Activated T-helper 1 cell treated with anti-CD3 and anti-CD28 coated beads, Interleukin-12 subunit alpha, Interleukin-12 subunit beta, Interleukin-2, Interleukin-4 antibody, amounts not matched to agents 30 ng/mL and 10 ng/mL and 1 ng/mL, durations not matched to agents 14 hours and 24 hours and 36 hours (primary cell): Measurements from ENCODE around the gene JMJD1C. TPM values are rescaled to one million over a fixed set of nuclear protein-coding genes. Genes with fewer than 3 reads are reported as not detected.
A peak's percentile ranks its signal among the peaks of the same experiment; 100 is the strongest.

Source experiments
- DNase-seq: peaks from one replicate; pipeline ENCODE4 v3.0.0; 2021; ENCODE audit warnings: low spot score
- H3K27ac Mint-ChIP-seq: one replicate; pipeline ENCODE4 v1.8.0; 2021; ENCODE audit warnings: mild to moderate bottlenecking, mixed read lengths
- H3K27me3 Mint-ChIP-seq: one replicate; pipeline ENCODE4 v1.8.0; 2022; ENCODE audit warnings: mild to moderate bottlenecking, moderate library complexity, mixed read lengths; ENCODE audit not compliant: insufficient read depth
- H3K36me3 Mint-ChIP-seq: one replicate; pipeline ENCODE4 v1.8.0; 2021; ENCODE audit warnings: low read depth, mixed read lengths
- H3K4me1 Mint-ChIP-seq: one replicate; pipeline ENCODE4 v1.8.0; 2021; ENCODE audit warnings: low read depth, mixed read lengths
- H3K4me3 Mint-ChIP-seq: one replicate; pipeline ENCODE4 v1.8.0; 2021; ENCODE audit warnings: mild to moderate bottlenecking, moderate library complexity, mixed read lengths
- H3K9me3 Mint-ChIP-seq: one replicate; pipeline ENCODE4 v1.8.0; 2021; ENCODE audit warnings: mixed read lengths
- intact Hi-C: fragments of 100-400 bp; cut with micrococcal nuclease; formaldehyde crosslinking; loops from one replicate; pipeline ENCODE4 v1.15.1; 2024
- total RNA-seq: library from RNA; stranded (reverse); gene quantifications from 2 replicates; pipeline ENCODE4 v1.2.3, GENCODE V29; 2022

JMJD1C gene
- total RNA-seq, 1 donor from 2014 or later, result 48.0 TPM

- Mint-ChIP-seq H3K4me3 (no peak overlapping the region), H3K36me3 (peaks cover 60% of the 10 kb centered on the region), H3K9me3 (no peaks in the 10 kb centered on the region), H3K27me3 (no peaks in the 10 kb centered on the region), H3K27ac (no peak overlapping the region), H3K4me1 (peaks cover 64% of the 10 kb centered on the region)
- no peak for DNase-seq
- intact Hi-C loops, result loop anchor here (2.0 to 10.0 kb wide), 2 partner anchors 345 to 1181 kb away; partner anchors contain the start of gene REEP3
Observed at GRCh38 chr10:63175534-63175933, 290.2 kb downstream of the JMJD1C start.

- intact Hi-C loops, result loop anchor here (1.0 to 10.0 kb wide), 11 partner anchors 34 to 1179 kb away; partner anchors contain the start of genes JMJD1C, NRBF2 and REEP3
- DNase-seq, result no peak
- Mint-ChIP-seq H3K36me3 (peaks cover 69% of the 10 kb centered on the region), H3K27ac (peak overlapping the region; percentile 86), H3K4me3 (peak overlapping the region; percentile 61), H3K9me3 (no peaks in the 10 kb centered on the region), H3K27me3 (no peaks in the 10 kb centered on the region), H3K4me1 (peaks cover 78% of the 10 kb centered on the region)
Observed at GRCh38 chr10:63173468-63174232, 292.1 kb downstream of the JMJD1C start.

- H3K27ac Mint-ChIP-seq, result no peak overlapping the region
- H3K27me3 Mint-ChIP-seq, result no peaks in the 10 kb centered on the region
- no peaks in the 10 kb centered on the region for H3K9me3 Mint-ChIP-seq
- no peak for DNase-seq
- H3K36me3 Mint-ChIP-seq, result peaks cover 64% of the 10 kb centered on the region
- intact Hi-C loops, result loop anchor here (2.0 to 10.0 kb wide), 5 partner anchors 39 to 1177 kb away; partner anchors contain the start of genes JMJD1C and NRBF2
- peak overlapping the region; percentile 53 for H3K4me3 Mint-ChIP-seq
- peaks cover 80% of the 10 kb centered on the region for H3K4me1 Mint-ChIP-seq
Observed at GRCh38 chr10:63171926-63172325, 293.9 kb downstream of the JMJD1C start.

GRCh38 chr10:63171255-63171855 lies 294.4 kb downstream of the JMJD1C start:
- Mint-ChIP-seq H3K4me3 (peak overlapping the region; percentile 53), H3K27me3 (no peaks in the 10 kb centered on the region), H3K4me1 (peaks cover 78% of the 10 kb centered on the region), H3K36me3 (peaks cover 60% of the 10 kb centered on the region), H3K9me3 (no peaks in the 10 kb centered on the region), H3K27ac (no peak overlapping the region)
- DNase-seq, result no peak
- intact Hi-C loops, result loop anchor here (5.0 to 10.0 kb wide), 4 partner anchors 56 to 1177 kb away; partner anchors contain the start of gene JMJD1C

- intact Hi-C loops, result loop anchor here (2.0 to 10.0 kb wide), 6 partner anchors 58 to 1175 kb away; partner anchors contain the start of gene JMJD1C
- Mint-ChIP-seq H3K27ac (no peak overlapping the region), H3K4me1 (peaks cover 69% of the 10 kb centered on the region), H3K36me3 (peaks cover 59% of the 10 kb centered on the region), H3K27me3 (no peaks in the 10 kb centered on the region), H3K9me3 (no peaks in the 10 kb centered on the region), H3K4me3 (no peak overlapping the region)
- DNase-seq, result no peak
Observed at GRCh38 chr10:63169624-63170023, 296.2 kb downstream of the JMJD1C start.

GRCh38 chr10:63168821-63169462 lies 296.8 kb downstream of the JMJD1C start:
- Mint-ChIP-seq H3K4me3 (no peak overlapping the region), H3K9me3 (no peaks in the 10 kb centered on the region), H3K27ac (peak overlapping the region; percentile 44), H3K27me3 (no peaks in the 10 kb centered on the region), H3K36me3 (peaks cover 54% of the 10 kb centered on the region), H3K4me1 (peaks cover 63% of the 10 kb centered on the region)
- intact Hi-C loops, result loop anchor here (2.0 to 5.0 kb wide), 2 partner anchors 268 to 354 kb away; no protein-coding TSS in a partner anchor
- DNase-seq, result no peak

GRCh38 chr10:63166742-63167258 lies 299.0 kb downstream of the JMJD1C start:
- peak; percentile 17 for DNase-seq
- intact Hi-C loops, result loop anchor here (1.0 to 5.0 kb wide), 5 partner anchors 271 to 652 kb away; no protein-coding TSS in a partner anchor
- Mint-ChIP-seq H3K9me3 (no peaks in the 10 kb centered on the region), H3K36me3 (peaks cover 38% of the 10 kb centered on the region), H3K4me1 (peaks cover 41% of the 10 kb centered on the region), H3K27me3 (no peaks in the 10 kb centered on the region), H3K4me3 (no peak overlapping the region), H3K27ac (no peak overlapping the region)

GRCh38 chr10:63165249-63165648 lies 300.5 kb downstream of the JMJD1C start:
- H3K4me1 Mint-ChIP-seq, result peaks cover 26% of the 10 kb centered on the region
- H3K27me3 Mint-ChIP-seq, result no peaks in the 10 kb centered on the region
- H3K27ac Mint-ChIP-seq, result no peak overlapping the region
- no peak for DNase-seq
- H3K36me3 Mint-ChIP-seq, result peaks cover 28% of the 10 kb centered on the region
- no peaks in the 10 kb centered on the region for H3K9me3 Mint-ChIP-seq
- no peak overlapping the region for H3K4me3 Mint-ChIP-seq
- intact Hi-C loops, result loop anchor here (5.0 kb wide), 1 partner anchor 272 kb away; no protein-coding TSS in a partner anchor

GRCh38 chr10:63164166-63164623 lies 301.6 kb downstream of the JMJD1C start:
- Mint-ChIP-seq H3K27me3 (no peaks in the 10 kb centered on the region), H3K4me3 (no peak overlapping the region), H3K9me3 (no peaks in the 10 kb centered on the region), H3K36me3 (peaks cover 20% of the 10 kb centered on the region), H3K4me1 (peaks cover 19% of the 10 kb centered on the region), H3K27ac (no peak overlapping the region)
- intact Hi-C loops, result no loop called here
- no peak for DNase-seq

GRCh38 chr10:63161592-63161991 lies 304.2 kb downstream of the JMJD1C start:
- Mint-ChIP-seq H3K27ac (no peak overlapping the region), H3K27me3 (no peaks in the 10 kb centered on the region), H3K36me3 (peaks cover 7% of the 10 kb centered on the region), H3K4me1 (peaks cover 19% of the 10 kb centered on the region), H3K4me3 (no peak overlapping the region), H3K9me3 (no peaks in the 10 kb centered on the region)
- intact Hi-C loops, result no loop called here
- no peak for DNase-seq

- Mint-ChIP-seq H3K4me1 (peaks cover 24% of the 10 kb centered on the region), H3K36me3 (peaks cover 20% of the 10 kb centered on the region), H3K27me3 (no peaks in the 10 kb centered on the region), H3K9me3 (no peaks in the 10 kb centered on the region), H3K4me3 (no peak overlapping the region), H3K27ac (no peak overlapping the region)
- peak; percentile 29 for DNase-seq
- intact Hi-C loops, result loop anchor here (1.0 to 5.0 kb wide), 11 partner anchors 25 to 896 kb away; partner anchors contain the start of gene NRBF2
Observed at GRCh38 chr10:63157845-63158624, 307.7 kb downstream of the JMJD1C start.

GRCh38 chr10:63156236-63156635 lies 309.5 kb downstream of the JMJD1C start:
- H3K27me3 Mint-ChIP-seq, result no peaks in the 10 kb centered on the region
- peaks cover 26% of the 10 kb centered on the region for H3K36me3 Mint-ChIP-seq
- intact Hi-C loops, result loop anchor here (5.0 kb wide), 1 partner anchor 894 kb away; no protein-coding TSS in a partner anchor
- H3K27ac Mint-ChIP-seq, result no peak overlapping the region
- DNase-seq, result no peak
- H3K9me3 Mint-ChIP-seq, result no peaks in the 10 kb centered on the region
- no peak overlapping the region for H3K4me3 Mint-ChIP-seq
- peaks cover 25% of the 10 kb centered on the region for H3K4me1 Mint-ChIP-seq
